Measurements from ENCODE around the gene SAMD4B. TPM values are rescaled to one million over a fixed set of nuclear protein-coding genes. Genes with fewer than 3 reads are reported as not detected.

The SAMD4B gene
- total RNA-seq, 4 donors from 2014 or later = 103 to 193 (median 115) TPM

DNA sequence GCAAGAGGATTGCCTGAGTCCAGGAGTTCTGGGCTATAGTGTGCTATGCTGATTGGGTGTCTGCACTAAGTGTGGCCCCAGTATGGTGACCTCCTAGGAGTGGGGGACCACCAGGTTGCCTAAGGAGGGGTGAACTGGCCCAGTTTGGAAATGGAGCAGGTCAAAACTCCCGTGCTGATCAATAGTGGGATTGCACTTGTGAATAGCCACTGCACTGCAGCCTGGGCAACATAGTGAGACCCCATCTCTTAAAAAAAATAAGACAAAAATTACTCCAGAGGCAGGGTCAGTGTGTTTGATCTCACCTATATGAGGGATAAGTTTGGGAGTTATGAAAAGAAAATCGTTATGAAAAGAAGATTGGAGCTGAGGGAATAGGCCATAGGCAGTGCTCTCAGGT, 27.0 kb downstream of the SAMD4B start:
- Histone ChIP-seq H3K27me3 (no peaks in the 10 kb centered on the region), H3K9me3 (no peaks in the 10 kb centered on the region), H3K27ac (peak overlapping the region in 2 of 4 donors; percentile 93 to 99), H3K4me1 (peaks cover 5 to 81% (median 43%) of the 10 kb centered on the region in 4 donors), H3K36me3 (peaks cover 5 to 49% (median 11%) of the 10 kb centered on the region in 3 donors), H3K4me3 (no peak overlapping the region)
- TF ChIP-seq, protein P1, sequence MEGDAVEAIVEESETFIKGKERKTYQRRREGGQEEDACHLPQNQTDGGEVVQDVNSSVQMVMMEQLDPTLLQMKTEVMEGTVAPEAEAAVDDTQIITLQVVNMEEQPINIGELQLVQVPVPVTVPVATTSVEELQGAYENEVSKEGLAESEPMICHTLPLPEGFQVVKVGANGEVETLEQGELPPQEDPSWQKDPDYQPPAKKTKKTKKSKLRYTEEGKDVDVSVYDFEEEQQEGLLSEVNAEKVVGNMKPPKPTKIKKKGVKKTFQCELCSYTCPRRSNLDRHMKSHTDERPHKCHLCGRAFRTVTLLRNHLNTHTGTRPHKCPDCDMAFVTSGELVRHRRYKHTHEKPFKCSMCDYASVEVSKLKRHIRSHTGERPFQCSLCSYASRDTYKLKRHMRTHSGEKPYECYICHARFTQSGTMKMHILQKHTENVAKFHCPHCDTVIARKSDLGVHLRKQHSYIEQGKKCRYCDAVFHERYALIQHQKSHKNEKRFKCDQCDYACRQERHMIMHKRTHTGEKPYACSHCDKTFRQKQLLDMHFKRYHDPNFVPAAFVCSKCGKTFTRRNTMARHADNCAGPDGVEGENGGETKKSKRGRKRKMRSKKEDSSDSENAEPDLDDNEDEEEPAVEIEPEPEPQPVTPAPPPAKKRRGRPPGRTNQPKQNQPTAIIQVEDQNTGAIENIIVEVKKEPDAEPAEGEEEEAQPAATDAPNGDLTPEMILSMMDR (IDR thresholded peaks at IDR 0.05) = no peak
- no peak for TF ChIP-seq POLR2A (IDR thresholded peaks at IDR 0.05)
- TF ChIP-seq EP300 (IDR thresholded peaks at IDR 0.05) = no peak
- WGBS, 2 donors = 82 to 86% methylated on average over 2 of the region's 2 CpGs
- DNase-seq (ENCODE audit: low spot score in 2 of 2) = no peak

DNA sequence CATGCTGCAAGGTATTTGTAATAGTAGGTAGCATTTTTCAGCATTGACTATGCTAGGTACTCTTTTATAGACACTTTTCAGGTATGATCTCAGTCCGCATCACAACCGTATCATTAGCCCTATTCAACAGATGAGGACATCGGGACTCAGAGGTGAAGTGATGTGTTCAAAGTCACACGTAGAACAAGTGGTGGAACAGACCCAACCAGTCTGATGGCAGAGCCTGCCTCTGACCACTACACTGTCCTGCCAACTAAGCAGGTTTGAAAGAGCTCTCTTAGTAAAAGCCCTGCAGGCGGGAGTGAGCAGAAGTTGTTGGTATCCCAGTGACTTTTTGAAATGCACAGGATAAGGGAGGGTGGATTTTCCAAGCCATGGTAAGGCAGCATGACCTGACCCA, 28.5 kb downstream of the SAMD4B start:
- Histone ChIP-seq H3K4me3 (no peak overlapping the region), H3K9me3 (no peaks in the 10 kb centered on the region), H3K27me3 (no peaks in the 10 kb centered on the region), H3K27ac (peak overlapping the region in 3 of 4 donors; percentile 34 to 97 (median 93)), H3K36me3 (peaks cover 5 to 55% (median 11%) of the 10 kb centered on the region in 3 donors), H3K4me1 (peaks cover 5 to 73% (median 34%) of the 10 kb centered on the region in 4 donors)
- WGBS, 2 donors = 90 to 93% methylated on average over 5 of the region's 5 CpGs
- TF ChIP-seq, protein P1 (IDR thresholded peaks at IDR 0.05) = no peak
- no peak for TF ChIP-seq POLR2A (IDR thresholded peaks at IDR 0.05)
- TF ChIP-seq EP300 (IDR thresholded peaks at IDR 0.05) = no peak
- DNase-seq (ENCODE audit: low spot score in 2 of 2) = no peak

DNA sequence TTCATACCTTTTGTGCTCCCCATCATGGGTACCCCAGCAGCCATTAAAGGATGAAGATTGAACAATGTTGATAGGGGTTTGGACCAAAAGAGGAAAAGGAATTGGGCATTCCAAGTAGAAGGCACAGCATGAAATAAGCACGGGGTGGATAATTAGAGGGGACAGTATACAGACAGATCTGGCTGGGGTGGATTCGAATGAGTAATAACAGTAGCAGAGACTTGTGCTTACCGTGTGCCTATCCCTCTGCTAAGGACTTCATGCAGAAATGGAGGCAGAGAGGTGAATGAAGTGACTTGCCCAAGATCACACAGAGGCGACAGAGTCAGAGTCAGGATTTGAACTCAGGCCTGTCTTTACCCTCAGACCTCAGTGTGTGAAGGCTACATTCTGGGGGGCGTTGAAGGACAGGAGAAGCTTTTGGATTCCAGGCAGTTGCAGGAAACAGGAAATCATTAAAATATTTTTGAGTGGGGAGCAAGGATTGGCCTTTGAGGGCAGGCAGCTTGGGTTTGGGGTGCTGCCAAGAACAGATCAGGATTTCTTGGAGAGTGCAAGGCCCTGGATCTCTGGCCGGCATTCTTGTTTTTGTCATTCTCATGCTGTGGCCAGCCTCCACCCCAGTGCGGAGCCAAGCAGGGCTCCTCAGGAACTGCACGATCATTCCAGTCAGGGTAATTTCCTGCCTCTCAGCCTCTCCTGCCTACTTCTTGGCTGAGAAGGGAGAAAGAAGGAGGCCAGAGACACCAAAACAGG, 30.0 kb downstream of the SAMD4B start:
- Histone ChIP-seq H3K27ac (peak overlapping the region; percentile 86 to 97 (median 92)), H3K4me3 (peak overlapping the region in 1 of 4 donors; percentile 6), H3K9me3 (no peaks in the 10 kb centered on the region), H3K27me3 (no peaks in the 10 kb centered on the region), H3K4me1 (peaks cover 5 to 58% (median 30%) of the 10 kb centered on the region in 4 donors), H3K36me3 (peaks cover 5 to 61% (median 20%) of the 10 kb centered on the region in 3 donors)
- TF ChIP-seq POLR2A (IDR thresholded peaks at IDR 0.05) (no peak), EP300 (IDR thresholded peaks at IDR 0.05) (peak in 1 of 2 donors; percentile 88)
- DNase-seq (ENCODE audit: low spot score in 2 of 2) = peak; percentile 72 to 87
- 19 to 30% methylated on average over 8 of the region's 8 CpGs for WGBS, 2 donors

DNA sequence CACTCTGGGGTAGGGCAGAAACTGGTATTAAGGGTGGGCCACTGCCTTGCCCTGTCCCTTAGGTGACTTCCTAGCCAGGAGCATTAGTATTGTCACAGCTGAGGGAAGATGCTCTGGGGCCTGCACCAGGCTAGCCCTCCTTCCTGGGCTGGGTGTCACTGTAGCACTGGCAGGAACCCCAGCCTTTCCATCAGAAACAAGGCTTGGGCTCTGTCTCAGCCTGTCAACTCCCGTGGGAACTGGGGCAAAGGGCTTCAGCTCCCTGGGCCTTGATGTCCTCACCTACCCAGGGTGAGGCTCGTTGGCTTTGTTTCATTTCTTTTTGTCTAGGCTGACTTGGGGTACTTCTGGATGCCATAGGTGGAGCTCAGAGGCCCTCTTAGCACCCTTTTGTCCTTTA, 30.7 kb downstream of the SAMD4B start:
- Histone ChIP-seq H3K9me3 (no peaks in the 10 kb centered on the region), H3K36me3 (peaks cover 5 to 61% (median 27%) of the 10 kb centered on the region in 3 donors), H3K27ac (peak overlapping the region; percentile 86 to 97 (median 92)), H3K27me3 (no peaks in the 10 kb centered on the region), H3K4me3 (peak overlapping the region in 1 of 4 donors; percentile 6), H3K4me1 (peaks cover 5 to 52% (median 27%) of the 10 kb centered on the region in 4 donors)
- DNase-seq (ENCODE audit: low spot score in 2 of 2) = no peak
- TF ChIP-seq, protein P1 (IDR thresholded peaks at IDR 0.05) = no peak
- TF ChIP-seq POLR2A (IDR thresholded peaks at IDR 0.05) (no peak), EP300 (IDR thresholded peaks at IDR 0.05) (no peak)
- WGBS, 2 donors = 21 to 56% methylated on average over 2 of the region's 2 CpGs

DNA sequence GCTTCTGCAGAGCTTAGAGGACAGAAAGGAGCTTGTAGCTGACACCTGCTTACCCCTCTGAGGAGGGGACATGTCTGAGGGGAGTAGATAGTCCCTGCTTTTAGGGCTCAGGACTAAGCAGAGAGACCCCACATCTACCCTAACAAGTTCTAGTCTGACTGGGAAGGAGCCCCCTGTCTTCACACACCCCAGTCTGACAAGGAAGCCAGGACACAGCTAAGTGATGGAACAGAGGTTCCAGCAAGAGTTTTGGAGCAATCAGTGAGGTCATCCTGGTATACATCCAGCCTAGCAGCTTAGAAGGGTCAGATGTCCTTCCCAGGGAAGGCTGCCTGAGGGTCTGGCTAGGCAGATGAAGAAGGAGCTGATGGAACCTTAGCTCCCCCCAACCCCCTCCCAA, 33.7 kb downstream of the SAMD4B start:
- peaks cover 7 to 63% (median 31%) of the 10 kb centered on the region in 3 donors for H3K36me3 ChIP-seq
- TF ChIP-seq EP300 (IDR thresholded peaks at IDR 0.05) (no peak), POLR2A (IDR thresholded peaks at IDR 0.05) (no peak)
- TF ChIP-seq, protein P1 (IDR thresholded peaks at IDR 0.05) = no peak

More for the DNA sequence above, 33.7 kb downstream of the SAMD4B start:
- H3K4me1 ChIP-seq = peaks cover 5 to 44% (median 27%) of the 10 kb centered on the region in 4 donors
- no peaks in the 10 kb centered on the region for H3K9me3 ChIP-seq
- DNase-seq (ENCODE audit: low spot score in 2 of 2) = no peak
- H3K27ac ChIP-seq = peak overlapping the region in 3 of 4 donors; percentile 31 to 97 (median 93)
- no peak overlapping the region for H3K4me3 ChIP-seq
- no peaks in the 10 kb centered on the region for H3K27me3 ChIP-seq
